PFSK-1 (cell line): ENCODE measurements around the gene FBXO34.

ENCODE experiments used
- POLR2AphosphoS5 ChIP-seq: IDR thresholded peaks from 2 replicates; pipeline ENCODE4 v1.6.1; 2012; ENCODE audit warnings: low read depth, mild to moderate bottlenecking, control low read depth, low read length, moderate library complexity
- TAF1 ChIP-seq: IDR thresholded peaks from 2 replicates; pipeline ENCODE4 v1.6.1; 2012; ENCODE audit warnings: low read length, control low read depth, borderline replicate concordance; ENCODE audit not compliant: insufficient read depth
- TF ChIP-seq, protein P1 (sequence below), 2 experiments: IDR thresholded peaks; 2 replicates each; pipeline versions ENCODE4 v1.6.1 to v1.8.0; 2011 to 2012; ENCODE audit warnings: low read depth in 2 of 2, low read length in 2 of 2, control low read depth in 1 of 2, inconsistent platforms in 1 of 2, mild to moderate bottlenecking in 1 of 2, moderate library complexity in 1 of 2; ENCODE audit not compliant: insufficient read depth in 1 of 2

DNA sequence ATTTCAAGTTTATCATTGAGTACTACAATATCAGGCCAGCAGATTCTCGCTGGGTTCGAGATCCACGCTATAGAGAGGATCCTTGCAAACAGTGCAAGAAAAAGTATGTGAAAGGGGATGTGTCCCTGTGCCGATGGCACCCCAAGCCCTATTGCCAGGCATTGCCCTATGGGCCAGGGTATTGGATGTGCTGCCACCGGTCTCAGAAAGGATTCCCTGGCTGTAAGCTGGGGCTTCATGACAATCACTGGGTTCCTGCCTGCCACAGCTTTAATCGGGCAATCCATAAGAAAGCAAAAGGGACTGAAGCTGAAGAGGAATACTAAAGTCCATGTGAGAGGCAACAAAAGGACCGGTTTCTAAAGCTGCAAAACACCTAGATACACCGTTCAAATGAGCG, 81.0 kb downstream of the FBXO34 start:
- no peak for TF ChIP-seq POLR2AphosphoS5
- TF ChIP-seq, protein P1, sequence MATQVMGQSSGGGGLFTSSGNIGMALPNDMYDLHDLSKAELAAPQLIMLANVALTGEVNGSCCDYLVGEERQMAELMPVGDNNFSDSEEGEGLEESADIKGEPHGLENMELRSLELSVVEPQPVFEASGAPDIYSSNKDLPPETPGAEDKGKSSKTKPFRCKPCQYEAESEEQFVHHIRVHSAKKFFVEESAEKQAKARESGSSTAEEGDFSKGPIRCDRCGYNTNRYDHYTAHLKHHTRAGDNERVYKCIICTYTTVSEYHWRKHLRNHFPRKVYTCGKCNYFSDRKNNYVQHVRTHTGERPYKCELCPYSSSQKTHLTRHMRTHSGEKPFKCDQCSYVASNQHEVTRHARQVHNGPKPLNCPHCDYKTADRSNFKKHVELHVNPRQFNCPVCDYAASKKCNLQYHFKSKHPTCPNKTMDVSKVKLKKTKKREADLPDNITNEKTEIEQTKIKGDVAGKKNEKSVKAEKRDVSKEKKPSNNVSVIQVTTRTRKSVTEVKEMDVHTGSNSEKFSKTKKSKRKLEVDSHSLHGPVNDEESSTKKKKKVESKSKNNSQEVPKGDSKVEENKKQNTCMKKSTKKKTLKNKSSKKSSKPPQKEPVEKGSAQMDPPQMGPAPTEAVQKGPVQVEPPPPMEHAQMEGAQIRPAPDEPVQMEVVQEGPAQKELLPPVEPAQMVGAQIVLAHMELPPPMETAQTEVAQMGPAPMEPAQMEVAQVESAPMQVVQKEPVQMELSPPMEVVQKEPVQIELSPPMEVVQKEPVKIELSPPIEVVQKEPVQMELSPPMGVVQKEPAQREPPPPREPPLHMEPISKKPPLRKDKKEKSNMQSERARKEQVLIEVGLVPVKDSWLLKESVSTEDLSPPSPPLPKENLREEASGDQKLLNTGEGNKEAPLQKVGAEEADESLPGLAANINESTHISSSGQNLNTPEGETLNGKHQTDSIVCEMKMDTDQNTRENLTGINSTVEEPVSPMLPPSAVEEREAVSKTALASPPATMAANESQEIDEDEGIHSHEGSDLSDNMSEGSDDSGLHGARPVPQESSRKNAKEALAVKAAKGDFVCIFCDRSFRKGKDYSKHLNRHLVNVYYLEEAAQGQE (IDR thresholded peaks at IDR 0.05; ENCODE audit: insufficient read depth in 1 of 2, low read depth in 2 of 2, low read length in 2 of 2), result no peak
- no peak for TF ChIP-seq TAF1
